IPS-11a (cell line): ENCODE data around the gene EFHC1.

ENCODE experiments used
- H3K4me3 ChIP-seq: one replicate; pipeline ENCODE4 v1.5.1; 2013; ENCODE audit warnings: low read depth, low read length, control low read depth

EFHC1 gene

DNA sequence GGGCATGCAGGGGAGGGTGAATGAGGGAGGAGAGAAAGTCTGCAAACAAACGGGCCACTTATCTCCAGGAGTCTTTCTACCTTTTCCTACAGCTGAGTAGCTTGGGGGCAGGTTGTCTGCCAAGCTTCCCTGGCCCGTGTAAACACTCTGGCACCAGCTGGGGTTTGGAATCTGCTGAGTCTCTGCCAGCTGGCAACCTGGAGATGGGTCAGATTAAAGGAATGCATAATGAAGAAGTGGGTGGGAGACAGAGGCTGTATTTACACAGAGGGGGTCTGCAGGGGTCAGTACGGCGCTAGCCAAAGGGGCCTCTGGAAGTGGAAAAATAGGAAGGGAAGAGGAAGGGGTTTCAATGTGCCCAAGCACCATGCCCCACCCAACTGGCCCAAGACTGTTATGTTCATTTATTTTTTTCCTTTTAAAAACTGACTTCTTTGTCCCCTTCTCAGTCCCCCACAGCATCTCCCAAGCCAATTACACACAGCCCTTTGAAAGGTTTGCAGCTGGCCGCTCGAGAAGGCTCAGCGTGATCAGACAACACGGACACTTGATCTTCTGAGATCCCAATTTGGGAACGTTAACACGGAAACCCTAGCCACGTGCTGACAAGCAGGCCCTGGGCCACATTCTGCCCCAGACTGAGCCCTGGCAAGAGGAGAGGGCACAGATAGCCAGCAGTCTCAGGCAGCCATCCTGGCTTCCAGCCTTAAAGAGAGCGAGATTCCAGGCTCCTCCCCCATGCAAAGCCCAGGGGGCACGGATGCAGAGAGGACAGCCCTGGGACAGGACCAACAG is 131.5 kb downstream of the EFHC1 start:
- no peak overlapping the region for H3K4me3 ChIP-seq

DNA sequence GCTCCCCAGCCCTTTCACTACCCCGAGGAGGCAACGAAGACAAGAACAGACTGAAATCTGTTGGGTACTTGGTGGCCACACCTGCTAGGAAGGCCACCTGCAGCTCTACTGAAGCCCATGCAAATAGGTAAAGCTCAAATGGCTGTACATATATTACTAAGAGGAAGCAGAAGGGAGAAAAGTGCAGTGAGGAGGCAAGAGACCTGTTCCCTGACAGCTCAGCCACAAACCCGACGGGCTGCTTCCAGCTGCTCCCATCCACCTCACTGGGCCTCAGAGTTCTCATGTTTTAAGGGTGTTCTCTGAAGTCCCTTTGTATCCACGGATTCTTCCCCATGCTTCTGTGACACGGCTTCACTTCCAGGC is 132.1 kb downstream of the EFHC1 start:
- no peak overlapping the region for H3K4me3 ChIP-seq

DNA sequence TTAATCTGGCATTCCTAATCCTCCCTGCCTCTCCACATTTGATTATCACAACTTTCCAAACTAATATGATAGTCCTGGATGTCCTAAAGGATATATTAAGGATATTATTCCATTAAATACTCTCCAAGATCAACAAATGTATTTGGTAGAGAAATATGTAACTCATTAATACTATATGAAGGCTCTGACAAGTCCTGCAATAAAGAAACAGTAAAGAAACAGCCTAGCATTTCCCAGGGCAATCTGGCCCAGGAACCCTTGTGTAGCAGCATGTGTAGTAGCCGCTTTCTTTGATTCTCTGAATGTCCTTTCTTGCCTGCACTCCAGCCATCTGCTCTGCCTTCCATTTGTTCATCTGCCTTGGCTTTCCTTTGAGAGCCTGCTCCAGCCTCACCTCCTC is 133.0 kb downstream of the EFHC1 start:
- no peak overlapping the region for H3K4me3 ChIP-seq

DNA sequence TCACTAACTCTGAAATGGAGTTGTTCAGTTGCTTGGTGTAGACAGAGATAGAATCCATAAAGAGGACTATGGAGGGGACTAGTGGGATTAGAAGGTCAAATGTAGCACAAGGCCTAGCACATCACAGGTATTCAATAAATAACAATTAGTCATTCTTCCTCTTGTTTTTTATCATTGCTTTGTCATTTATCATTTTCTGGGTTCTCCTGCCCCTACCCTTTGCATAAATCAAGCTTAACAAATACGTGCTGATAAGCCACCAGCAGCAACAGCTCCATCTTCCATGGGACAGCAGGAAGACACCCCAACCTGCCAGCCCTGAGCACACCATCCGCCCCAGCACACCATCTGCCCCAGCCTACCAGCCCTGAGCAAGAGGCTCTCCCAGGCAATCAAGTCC is 133.6 kb downstream of the EFHC1 start:
- no peak overlapping the region for H3K4me3 ChIP-seq

DNA sequence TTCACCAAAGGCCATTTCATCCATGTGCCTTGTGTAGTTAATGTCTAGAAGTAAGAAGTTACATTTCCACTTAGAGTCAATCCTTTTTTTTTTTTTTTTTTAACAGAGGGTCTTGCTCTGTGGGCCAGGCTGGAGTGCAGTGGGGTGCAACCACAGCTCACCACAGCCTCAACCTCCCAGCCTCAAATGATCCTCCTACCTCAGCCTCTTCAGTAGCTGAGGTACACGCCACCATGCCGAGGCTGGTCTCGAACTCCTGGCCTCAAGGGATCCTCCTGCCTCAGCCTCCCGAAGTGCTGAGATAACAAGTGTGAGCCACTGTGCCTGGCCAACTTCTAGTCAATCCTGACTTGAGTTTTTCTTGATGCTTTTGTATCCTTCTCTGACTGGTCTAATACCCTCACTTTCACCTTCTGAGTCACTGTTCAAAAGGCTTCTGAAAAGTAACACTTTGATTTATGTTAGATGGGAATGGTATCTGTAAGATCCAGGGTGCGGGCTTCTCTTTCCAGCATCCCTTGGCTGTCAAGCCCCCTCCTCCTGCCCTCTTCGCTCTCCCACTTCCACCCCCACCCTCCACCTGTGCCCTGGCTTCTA is 134.6 kb downstream of the EFHC1 start:
- no peak overlapping the region for H3K4me3 ChIP-seq

DNA sequence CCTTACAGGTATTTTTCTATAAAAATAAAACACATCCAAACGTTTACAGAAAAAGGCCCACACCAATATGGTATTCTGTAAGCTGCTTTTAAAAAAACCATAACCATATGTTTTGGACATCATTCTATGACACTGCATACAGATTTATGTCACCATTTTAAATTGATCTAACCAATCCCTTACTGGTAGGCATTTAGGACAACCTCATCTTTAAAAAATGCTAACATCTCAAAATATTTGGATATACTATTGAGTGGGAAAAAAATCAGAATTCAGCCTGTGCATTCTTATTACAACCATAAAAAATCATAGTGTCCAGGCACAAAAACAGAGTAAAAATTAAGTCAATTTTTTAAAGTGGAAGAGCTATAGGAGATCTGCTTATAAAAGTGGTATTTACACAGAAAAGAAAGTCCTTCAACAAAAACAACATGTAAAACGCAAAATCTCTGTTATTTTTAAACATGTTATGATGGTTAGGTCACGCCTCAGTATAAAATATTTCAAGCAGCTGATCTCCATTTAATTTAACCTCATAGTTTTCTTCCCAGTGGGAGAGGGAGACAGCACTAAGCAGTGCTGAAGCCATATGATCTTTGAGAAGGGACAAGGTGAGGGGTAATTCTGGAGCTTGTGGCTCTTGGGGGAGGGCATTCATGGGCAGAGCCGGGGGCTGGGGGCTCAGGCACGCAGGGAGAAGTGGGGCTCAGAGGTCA is 135.5 kb downstream of the EFHC1 start:
- H3K4me3 ChIP-seq: no peak overlapping the region

DNA sequence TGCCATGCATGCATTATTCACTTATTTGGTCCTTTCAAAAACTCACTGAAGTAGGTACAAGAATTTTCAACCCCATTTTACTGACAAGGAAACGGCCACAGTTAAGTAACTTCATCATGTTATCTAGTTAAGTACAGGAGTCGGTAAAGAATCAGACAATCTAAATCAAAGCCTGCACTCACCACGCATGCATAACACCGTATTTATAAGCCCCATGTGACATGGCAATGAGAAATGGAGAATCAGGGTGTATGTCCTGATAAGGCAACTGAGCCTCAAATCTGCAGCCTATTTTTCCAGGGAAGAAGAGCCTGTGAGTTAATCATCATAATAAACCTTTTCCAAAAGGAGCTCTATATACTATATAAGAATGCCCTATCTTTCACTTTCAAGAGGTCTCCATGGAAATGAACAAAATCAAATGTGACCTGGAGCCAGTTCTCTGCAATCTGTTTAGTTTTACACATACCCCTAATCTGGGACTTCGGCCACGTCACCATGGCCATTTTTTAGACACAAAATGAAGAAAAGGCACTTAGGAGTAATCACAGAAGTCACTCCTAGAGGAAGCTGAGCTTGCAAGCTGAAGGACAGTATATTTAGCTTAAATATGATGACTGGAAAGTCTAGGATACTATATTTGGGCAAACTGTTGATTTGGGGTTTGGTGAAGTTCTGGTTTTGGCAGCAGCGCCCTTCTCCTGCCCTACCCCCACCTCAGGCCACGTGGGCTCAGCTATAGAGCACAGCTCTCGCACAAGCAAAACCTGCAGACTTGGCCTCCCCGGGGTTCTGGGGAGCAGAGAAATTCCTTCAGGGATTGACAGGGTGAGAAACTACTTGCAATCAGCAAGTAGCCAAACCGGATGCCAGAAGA is 137.5 kb downstream of the EFHC1 start:
- H3K4me3 ChIP-seq: no peak overlapping the region

DNA sequence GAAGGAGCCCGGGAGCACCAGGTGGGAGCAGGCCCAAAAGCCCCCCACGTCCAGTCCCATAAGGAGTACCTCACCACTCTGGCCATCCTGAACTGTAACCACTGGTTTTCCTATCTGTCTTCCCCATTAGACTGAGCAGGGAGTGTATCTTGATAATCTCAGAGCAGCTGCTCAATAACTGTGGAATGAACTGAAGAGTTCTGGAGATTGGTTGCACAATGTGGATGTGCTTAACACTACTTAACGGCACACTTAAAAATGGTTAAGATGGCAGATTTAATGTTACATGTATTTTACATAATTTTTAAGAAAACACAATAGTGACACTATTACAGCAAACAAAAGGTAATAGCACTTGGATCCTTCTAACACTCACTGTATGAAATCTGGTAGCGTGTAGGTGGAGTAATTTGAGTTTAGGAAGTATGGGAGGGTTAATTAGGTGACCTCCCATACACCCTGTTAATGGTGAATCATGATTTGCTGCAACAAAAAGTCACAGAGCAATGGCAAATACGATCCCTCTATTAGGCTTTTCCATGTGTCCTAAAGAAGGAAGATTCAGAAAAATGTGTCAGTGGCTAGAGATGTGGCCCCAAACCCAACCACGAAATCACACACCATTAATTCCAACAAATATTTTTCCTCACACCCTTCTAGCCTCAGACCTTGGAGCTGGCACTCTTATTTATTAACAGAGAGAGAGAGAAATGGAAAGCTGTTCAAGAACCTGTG is 138.3 kb downstream of the EFHC1 start:
- H3K4me3 ChIP-seq: no peak overlapping the region

DNA sequence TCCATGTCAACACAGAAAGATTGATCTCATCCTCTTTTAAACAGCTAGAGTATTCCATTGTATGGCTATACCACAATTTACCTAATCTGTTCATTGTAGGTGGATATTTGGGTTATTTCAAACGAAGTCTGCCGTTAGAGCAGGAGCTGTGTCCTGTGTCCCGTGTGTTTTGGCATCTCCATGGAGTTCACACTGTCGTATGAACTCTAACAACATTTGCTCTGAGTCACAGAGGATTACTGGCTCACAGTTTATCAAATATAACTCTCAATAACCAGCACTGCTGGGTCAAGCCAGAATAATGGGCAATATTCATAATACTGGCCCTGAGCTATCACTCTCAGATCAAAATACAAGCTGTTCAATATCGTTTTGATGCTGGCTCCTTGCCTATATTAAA is 140.3 kb downstream of the EFHC1 start:
- H3K4me3 ChIP-seq: no peak overlapping the region

DNA sequence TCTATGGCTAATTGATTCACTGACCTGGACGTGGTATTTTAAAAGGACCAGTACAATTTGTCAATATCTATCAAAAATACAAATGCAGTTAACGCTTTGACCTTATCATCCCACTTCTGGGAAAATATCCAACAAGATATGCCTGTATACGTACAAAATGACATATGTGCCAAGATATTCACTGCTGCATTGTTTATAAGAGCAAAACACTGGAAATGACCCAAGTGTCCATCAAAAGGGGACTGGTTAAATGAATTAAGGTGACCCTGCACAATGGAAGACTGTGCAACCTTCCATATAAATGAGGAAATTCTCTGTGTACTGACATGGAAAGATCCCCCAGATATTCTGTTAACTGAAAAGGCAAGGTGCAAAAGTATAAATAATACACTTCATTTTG is 142.8 kb downstream of the EFHC1 start:
- H3K4me3 ChIP-seq: no peak overlapping the region

DNA sequence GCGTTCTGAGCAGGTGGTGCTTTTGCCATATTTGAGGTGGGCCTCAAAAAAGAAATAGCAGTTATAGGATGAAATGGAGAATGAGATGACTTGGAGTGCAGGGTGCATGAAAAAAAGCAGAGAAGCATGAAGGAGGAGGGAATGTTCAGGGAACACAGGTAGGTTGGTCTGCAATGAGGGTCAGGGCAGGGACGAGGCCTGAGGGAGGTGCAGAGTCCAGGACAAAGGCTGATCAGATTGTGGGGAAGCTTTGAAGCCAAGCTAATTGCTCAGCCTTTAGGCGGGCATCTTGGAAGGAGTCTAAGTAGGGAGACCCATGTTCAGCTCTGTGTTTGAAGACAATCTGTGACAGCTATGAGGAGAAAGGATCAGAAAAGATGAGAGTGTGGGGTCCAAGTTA is 144.7 kb downstream of the EFHC1 start:
- no peak overlapping the region for H3K4me3 ChIP-seq

DNA sequence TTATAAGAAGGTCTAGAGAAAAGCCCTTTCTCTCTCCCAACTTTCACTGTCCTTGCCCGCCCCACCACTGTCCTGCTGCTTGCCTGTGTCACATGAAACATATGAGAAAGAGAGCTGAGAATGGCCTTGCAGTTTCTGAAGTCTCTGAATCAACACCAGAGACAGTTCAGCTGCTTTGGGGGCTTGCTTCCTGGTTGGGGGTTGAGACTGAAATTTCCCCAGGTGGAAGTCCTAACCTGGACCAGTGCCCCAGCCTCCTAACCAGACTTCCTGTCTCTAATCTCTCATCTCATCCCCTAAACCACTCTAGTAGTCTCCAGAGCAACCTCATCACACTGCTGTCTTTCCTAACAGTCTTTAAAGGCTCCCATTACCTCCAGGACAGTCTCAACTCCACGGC is 146.1 kb downstream of the EFHC1 start:
- no peak overlapping the region for H3K4me3 ChIP-seq

DNA sequence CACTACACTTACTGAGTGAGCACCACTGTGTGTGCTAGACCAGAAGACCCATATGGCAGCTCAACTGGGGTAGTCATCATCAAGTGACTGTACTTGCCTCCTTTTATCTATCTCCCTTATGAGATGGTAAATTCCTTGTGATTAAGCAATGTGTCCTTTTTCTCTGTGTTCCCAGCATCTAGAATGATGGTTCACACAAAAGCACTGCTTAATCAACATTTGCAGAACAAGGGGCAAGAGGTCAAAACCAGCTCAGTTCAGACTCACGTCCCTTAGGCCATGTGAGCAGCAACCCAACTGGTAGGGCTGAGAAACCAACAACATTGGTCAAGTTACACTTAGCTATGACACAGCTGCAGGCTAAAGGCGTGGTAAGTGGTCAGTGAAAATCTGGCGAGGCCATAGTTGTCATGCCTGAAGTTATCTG is 146.7 kb downstream of the EFHC1 start:
- no peak overlapping the region for H3K4me3 ChIP-seq

DNA sequence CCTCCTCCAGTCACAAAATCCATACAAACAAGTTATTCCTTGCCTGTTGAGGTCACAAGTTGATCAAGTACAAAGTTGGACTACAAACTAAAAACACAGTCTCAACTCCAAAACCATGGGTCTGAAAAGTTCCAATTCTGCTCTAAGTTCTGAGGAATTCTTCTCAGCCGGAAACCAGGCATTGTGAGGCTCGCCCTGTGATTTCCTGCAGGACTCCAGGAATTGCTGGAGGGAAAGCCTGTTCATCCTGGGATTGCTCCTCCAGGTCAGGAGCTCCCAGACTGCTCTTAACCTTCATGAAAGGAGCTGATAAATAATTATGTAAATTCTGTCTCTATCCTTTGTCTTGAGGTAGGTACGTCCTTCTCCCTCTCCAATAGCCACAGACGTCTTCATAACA is 148.2 kb downstream of the EFHC1 start:
- H3K4me3 ChIP-seq: no peak overlapping the region

DNA sequence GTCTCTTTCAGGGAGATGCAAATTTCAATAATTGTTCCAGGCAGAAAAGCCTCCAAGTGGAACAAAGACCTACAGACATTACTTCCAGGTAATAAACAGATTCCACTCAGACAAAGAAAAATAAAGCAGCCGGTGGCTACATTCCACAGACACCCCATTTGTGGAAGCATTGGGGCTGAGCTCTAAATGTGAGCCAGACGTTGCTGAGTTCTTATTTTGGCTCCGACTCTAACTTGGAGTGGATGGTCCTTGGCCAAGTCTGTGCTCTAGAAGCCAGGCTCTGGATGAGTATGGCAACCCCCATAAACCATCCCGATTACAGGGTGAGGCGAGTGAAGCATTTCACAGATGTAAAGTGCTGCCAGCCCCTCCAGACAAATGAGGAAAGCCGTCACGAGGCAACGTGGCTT is 150.2 kb downstream of the EFHC1 start:
- H3K4me3 ChIP-seq: no peak overlapping the region

DNA sequence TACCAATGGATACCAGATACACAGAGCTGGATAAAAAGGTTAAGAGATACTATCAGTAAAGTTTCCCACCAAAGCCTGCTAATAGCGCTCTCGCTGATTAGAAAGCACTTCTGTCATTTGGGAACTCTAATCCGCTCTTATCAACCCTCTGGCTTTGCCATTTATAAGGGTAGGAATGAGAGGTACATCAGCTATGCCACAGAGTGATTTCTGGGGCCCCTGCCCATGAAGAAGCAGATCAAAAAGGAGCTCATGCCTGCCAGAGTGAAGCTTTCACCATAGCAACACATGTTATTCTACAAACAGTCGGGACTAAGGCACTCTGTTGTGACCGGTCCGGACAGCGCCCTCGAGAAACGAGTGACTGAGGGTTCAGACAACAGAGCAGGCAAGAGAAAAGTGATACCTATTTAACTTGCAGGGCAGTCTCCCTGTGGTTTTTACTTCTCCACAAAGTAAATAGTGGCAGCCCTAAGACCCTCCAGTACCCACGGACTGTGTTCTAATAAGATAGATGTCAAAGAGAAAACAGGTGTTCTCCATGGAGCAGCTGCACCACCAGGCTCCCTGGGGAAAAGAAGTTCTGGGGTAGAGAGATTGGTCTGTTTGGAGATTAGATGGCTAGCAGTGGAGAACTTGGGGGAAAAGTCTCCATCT is 151.1 kb downstream of the EFHC1 start:
- no peak overlapping the region for H3K4me3 ChIP-seq

DNA sequence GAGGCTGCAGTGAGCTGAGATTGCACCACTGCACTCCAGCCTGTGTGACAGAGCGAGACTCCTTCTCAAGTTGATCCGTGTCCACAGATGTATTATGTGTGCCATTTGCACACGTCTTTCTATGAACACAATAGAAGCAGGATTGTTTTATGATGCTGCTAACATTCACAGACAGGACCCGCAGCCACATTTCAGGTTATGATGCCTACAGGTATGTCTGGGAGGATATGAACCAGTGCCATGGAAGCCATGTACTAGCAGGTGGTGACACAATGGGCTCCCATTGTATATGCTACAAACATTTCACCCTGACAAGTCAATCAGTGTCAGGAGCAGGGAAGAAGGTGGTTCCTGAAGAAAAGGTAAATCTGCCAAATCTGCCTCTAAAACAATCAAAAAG is 152.4 kb downstream of the EFHC1 start:
- H3K4me3 ChIP-seq: no peak overlapping the region

DNA sequence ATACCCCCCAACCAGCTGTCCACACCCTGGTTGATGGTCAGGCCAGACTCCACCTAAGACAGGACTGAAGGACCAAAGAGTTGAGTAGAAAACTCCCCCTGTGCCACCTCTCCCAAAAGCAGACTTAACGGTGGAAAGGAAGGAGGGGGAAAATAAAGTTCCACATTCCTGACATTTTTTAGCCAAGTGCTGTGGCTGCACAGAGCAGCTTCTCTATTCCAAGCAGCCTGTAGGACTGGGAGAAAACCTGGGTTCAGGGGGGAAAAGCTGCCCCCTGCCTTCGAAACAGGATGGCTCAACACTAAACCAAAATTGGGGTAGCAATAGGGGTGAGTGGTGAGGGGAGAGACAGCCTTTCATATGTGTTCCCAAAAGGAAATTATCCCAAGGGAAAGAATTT is 153.2 kb downstream of the EFHC1 start:
- no peak overlapping the region for H3K4me3 ChIP-seq
